ENCODE measurements around the gene ASTE1.

DNA sequence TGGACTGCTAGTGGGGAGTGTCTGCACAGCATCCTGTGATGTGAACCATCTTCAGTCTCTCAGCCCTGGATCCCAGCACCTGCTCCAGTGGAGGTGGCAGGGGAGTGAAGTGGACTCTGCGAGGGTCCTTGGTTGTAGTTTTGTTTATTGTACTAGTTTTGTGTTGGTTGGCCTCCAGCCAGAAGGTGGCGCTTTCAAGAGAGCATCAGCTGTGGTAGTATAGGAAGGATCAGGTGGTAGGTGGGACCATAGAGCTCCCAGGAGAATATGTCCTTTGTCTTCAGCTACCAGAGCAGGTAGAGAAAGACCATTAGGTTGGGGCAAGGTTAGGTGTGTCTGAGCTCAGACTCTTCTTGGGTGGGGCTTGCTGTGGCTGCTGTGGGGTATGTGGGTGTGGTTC, 21.0 kb upstream of the ASTE1 start:
- TF ChIP-seq, protein P1, sequence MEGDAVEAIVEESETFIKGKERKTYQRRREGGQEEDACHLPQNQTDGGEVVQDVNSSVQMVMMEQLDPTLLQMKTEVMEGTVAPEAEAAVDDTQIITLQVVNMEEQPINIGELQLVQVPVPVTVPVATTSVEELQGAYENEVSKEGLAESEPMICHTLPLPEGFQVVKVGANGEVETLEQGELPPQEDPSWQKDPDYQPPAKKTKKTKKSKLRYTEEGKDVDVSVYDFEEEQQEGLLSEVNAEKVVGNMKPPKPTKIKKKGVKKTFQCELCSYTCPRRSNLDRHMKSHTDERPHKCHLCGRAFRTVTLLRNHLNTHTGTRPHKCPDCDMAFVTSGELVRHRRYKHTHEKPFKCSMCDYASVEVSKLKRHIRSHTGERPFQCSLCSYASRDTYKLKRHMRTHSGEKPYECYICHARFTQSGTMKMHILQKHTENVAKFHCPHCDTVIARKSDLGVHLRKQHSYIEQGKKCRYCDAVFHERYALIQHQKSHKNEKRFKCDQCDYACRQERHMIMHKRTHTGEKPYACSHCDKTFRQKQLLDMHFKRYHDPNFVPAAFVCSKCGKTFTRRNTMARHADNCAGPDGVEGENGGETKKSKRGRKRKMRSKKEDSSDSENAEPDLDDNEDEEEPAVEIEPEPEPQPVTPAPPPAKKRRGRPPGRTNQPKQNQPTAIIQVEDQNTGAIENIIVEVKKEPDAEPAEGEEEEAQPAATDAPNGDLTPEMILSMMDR (IDR thresholded peaks at IDR 0.05), result no peak
- TF ChIP-seq POLR2A (IDR thresholded peaks at IDR 0.05), result no peak

All from thyroid gland (tissue), 4 donors.